Measurements from ENCODE around the gene ARVCF. TPM values are rescaled to one million over a fixed set of nuclear protein-coding genes. Genes with fewer than 3 reads are reported as not detected.

The ARVCF gene
- total and polyA plus RNA-seq, 9 of the 15 experiments (the other 6 are each of a cell fraction or from before 2014, with no cell fraction given): 0.03 to 97.4 (median 15.6) TPM

DNA sequence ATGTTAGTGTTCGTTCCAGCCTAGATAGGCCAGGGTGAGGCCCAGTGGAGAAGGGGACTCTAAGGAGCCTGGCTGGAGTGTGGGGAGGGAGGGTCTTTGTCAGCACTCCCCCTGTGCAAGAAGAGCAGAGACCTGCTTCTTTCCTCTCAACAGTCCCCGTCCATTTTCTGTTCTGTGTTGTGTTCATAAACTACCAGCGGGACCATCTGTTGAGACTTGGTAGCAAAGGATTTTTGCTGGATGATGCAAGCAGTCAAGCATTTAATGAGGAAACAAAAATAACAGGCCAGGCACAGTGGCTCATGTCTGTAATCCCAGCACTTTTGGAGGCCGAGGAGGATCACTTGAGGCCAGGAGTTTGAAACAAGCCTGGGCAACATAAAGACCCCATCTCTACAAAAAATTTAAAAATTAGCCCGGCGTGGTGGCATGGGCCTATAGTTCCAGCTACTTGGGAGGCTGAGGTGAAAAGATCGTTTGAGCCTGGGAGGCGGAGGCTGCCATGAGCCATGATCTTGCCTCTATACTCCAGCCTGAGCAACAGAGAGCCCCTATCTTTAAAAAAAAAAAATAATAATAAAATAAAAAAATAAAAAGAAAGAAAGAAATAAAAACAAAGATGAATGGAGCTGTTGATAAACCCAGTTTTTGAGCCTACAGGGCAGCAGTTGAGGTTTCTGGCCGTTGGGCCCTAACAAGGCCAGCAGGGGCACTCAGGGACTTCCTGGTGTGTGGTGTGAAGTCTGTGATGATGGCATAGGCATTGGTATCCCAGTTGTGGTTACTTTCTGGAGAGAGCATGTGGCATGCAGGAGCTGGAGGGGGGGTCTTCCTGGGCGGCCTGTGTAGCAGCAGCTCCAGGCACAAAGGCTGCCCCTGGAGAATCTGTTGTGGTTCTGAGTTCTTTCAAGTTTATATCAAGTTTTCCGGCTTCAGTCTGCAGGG lies 73.3 kb downstream of the ARVCF start (continued):
- TF ChIP-seq, protein P1, sequence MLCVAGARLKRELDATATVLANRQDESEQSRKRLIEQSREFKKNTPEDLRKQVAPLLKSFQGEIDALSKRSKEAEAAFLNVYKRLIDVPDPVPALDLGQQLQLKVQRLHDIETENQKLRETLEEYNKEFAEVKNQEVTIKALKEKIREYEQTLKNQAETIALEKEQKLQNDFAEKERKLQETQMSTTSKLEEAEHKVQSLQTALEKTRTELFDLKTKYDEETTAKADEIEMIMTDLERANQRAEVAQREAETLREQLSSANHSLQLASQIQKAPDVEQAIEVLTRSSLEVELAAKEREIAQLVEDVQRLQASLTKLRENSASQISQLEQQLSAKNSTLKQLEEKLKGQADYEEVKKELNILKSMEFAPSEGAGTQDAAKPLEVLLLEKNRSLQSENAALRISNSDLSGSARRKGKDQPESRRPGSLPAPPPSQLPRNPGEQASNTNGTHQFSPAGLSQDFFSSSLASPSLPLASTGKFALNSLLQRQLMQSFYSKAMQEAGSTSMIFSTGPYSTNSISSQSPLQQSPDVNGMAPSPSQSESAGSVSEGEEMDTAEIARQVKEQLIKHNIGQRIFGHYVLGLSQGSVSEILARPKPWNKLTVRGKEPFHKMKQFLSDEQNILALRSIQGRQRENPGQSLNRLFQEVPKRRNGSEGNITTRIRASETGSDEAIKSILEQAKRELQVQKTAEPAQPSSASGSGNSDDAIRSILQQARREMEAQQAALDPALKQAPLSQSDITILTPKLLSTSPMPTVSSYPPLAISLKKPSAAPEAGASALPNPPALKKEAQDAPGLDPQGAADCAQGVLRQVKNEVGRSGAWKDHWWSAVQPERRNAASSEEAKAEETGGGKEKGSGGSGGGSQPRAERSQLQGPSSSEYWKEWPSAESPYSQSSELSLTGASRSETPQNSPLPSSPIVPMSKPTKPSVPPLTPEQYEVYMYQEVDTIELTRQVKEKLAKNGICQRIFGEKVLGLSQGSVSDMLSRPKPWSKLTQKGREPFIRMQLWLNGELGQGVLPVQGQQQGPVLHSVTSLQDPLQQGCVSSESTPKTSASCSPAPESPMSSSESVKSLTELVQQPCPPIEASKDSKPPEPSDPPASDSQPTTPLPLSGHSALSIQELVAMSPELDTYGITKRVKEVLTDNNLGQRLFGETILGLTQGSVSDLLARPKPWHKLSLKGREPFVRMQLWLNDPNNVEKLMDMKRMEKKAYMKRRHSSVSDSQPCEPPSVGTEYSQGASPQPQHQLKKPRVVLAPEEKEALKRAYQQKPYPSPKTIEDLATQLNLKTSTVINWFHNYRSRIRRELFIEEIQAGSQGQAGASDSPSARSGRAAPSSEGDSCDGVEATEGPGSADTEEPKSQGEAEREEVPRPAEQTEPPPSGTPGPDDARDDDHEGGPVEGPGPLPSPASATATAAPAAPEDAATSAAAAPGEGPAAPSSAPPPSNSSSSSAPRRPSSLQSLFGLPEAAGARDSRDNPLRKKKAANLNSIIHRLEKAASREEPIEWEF (CRISPR knock-in tag; IDR thresholded peaks at IDR 0.05): no peak
- no peak for TF ChIP-seq ZNF699 (CRISPR knock-in tag; IDR thresholded peaks at IDR 0.05; ENCODE audit: insufficient replicate concordance)
- TF ChIP-seq ZNF766 (CRISPR knock-in tag; conservative IDR thresholded peaks at IDR 0.05): no peak
- TF ChIP-seq, protein P2, sequence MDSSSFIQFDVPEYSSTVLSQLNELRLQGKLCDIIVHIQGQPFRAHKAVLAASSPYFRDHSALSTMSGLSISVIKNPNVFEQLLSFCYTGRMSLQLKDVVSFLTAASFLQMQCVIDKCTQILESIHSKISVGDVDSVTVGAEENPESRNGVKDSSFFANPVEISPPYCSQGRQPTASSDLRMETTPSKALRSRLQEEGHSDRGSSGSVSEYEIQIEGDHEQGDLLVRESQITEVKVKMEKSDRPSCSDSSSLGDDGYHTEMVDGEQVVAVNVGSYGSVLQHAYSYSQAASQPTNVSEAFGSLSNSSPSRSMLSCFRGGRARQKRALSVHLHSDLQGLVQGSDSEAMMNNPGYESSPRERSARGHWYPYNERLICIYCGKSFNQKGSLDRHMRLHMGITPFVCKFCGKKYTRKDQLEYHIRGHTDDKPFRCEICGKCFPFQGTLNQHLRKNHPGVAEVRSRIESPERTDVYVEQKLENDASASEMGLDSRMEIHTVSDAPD (CRISPR knock-in tag; IDR thresholded peaks at IDR 0.05): no peak
- TF ChIP-seq, protein P3, sequence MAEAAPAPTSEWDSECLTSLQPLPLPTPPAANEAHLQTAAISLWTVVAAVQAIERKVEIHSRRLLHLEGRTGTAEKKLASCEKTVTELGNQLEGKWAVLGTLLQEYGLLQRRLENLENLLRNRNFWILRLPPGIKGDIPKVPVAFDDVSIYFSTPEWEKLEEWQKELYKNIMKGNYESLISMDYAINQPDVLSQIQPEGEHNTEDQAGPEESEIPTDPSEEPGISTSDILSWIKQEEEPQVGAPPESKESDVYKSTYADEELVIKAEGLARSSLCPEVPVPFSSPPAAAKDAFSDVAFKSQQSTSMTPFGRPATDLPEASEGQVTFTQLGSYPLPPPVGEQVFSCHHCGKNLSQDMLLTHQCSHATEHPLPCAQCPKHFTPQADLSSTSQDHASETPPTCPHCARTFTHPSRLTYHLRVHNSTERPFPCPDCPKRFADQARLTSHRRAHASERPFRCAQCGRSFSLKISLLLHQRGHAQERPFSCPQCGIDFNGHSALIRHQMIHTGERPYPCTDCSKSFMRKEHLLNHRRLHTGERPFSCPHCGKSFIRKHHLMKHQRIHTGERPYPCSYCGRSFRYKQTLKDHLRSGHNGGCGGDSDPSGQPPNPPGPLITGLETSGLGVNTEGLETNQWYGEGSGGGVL (CRISPR knock-in tag; IDR thresholded peaks at IDR 0.05): peak; percentile 80
- TF ChIP-seq ZNF561 (CRISPR knock-in tag; conservative IDR thresholded peaks at IDR 0.05): no peak
- TF ChIP-seq FOXK2 (conservative IDR thresholded peaks at IDR 0.05 in 1 of 2, IDR thresholded peaks at IDR 0.05 in 1 of 2; ENCODE audit: low read depth in 2 of 2): no peak
- peak in 1 of 2 experiments; percentile 49; a peak in 1 of 4 replicates for TF ChIP-seq SIN3A (IDR thresholded peaks at IDR 0.05; ENCODE audit: borderline replicate concordance in 2 of 2, control insufficient read depth in 1 of 2, low read depth in 2 of 2, low read length in 2 of 2)
- TF ChIP-seq STAG1 (CRISPR knock-in tag; IDR thresholded peaks at IDR 0.05; ENCODE audit: borderline replicate concordance): no peak
- no peak for TF ChIP-seq DIDO1 (tag; IDR thresholded peaks at IDR 0.05; ENCODE audit: low read depth)
- TF ChIP-seq TFAM (CRISPR knock-in tag; conservative IDR thresholded peaks at IDR 0.05): no peak
- TF ChIP-seq NFYB (IDR thresholded peaks at IDR 0.05; ENCODE audit: extremely low read depth, insufficient read length): no peak
- TF ChIP-seq, protein P4, sequence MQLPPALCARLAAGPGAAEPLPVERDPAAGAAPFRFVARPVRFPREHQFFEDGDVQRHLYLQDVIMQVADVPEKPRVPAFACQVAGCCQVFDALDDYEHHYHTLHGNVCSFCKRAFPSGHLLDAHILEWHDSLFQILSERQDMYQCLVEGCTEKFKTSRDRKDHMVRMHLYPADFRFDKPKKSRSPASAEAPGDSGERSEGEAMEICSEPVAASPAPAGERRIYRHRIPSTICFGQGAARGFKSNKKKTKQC (CRISPR knock-in tag; IDR thresholded peaks at IDR 0.05): no peak
- no peak for TF ChIP-seq EZH2 (IDR thresholded peaks at IDR 0.05; ENCODE audit: borderline replicate concordance, low read depth, low read length)
- TF ChIP-seq MCM2 (IDR thresholded peaks at IDR 0.05; ENCODE audit: low read depth): no peak
- no peak for TF ChIP-seq PML (IDR thresholded peaks at IDR 0.05; ENCODE audit: low read length)
- TF ChIP-seq ZFP30 (CRISPR knock-in tag; IDR thresholded peaks at IDR 0.05; ENCODE audit: borderline replicate concordance): peak; percentile 85

All from K562 (cell line).